OCI-LY7 (cell line): ENCODE measurements around the gene IL1RAPL2.

ENCODE experiments used
- CTCF ChIP-seq: fragments of 200-600 bp; sonication (generic); conservative IDR thresholded peaks from 2 replicates; pipeline ENCODE4 v1.5.1; 2014; ENCODE audit warnings: mild to moderate bottlenecking, antibody characterized with exemption, low read length, moderate library complexity, mixed read lengths
- EZH2phosphoT487 ChIP-seq: fragments of 200-600 bp; sonication (generic); IDR thresholded peaks from 2 replicates; pipeline ENCODE4 v1.6.1; 2018; ENCODE audit warnings: low read depth, borderline replicate concordance, mild to moderate bottlenecking, mixed run types, antibody characterized with exemption, low read length, moderate library complexity, mixed read lengths

- no peak for TF ChIP-seq CTCF
- TF ChIP-seq EZH2phosphoT487 = no peak
Observed at GRCh38 chrX:105302246-105302645, 736.2 kb downstream of the IL1RAPL2 start.
